NCI-H2029 treated with DMSO at 0.1 percent for 48 hours (cell line): ENCODE results near the gene ATP9B.

Experiments
- DNase-seq: peaks from one replicate; lab custom pipeline; 2025; lab: John Stamatoyannopoulos, UW

ATP9B gene

DNA sequence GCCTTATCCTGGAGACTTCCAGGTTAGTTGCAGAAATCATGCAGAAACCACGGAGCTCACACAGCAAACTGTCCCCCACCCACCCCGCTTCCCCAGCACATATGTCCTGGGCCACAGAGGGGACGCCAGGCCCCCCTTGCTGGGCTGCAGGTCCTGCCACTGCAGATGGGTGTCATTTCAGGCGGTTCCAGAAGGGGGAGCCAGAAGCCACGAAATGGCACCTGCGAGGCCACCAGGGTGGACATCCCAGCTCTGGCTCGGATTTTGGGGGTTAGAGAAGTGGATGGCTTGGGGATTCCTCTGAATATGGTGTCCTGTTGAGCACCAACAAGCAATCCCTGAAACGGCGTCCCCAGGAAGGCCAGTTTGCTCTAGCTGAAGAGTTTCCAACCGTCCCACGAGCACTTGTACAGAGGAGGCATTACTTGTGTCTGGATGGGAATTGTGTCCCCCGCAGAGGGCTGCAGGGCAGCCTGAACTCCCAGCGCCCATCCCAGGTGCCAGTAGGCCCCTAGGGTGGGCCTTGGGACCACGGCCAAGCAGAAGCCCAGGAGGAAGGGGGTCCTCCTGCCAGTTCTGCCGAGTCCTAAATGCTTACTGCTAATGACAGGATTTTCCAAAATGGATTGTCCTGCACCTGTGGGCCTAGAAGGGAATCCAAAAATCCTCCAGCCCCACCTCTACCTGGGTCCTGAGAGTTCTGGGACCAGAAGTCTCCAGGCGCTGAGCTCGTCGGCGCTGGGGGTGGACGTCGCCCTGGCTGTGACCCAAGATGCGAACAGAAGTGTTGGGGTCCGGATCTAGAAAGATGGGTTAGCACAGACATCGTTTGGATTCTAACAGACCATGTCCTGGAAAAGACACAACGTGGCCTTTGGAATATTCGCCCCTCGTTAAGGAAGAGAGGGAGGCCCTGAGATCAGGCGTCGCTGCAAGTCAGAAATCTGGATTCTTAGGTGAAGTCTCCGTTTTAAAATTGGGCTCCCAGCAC, 311.9 kb downstream of the ATP9B start:
- DNase-seq: no peak

DNA sequence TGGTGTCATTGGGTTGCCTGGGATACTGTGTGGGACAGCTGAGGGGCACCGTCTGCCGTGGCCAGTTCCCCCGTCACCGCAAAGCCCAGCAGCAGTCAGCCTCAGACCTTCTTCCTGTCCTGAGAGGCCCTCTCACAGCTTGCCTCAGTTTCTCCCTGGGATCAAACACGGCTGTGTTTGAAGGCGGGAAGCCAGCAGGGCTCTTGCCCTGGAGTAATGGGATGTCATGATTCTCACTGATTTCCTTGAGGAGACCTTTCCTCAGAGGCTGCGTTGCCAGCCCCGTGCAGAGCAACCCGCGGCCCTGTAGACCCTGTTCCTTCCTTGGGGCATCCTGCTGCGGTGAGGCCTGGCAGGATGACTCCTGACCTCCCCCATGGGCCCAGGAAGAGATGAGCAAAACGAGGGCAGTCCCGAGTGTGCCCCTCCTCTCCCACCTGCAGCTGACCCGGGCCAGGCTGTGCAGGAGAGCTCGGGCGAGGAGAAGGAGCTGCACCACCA, 312.7 kb downstream of the ATP9B start:
- DNase-seq: no peak

DNA sequence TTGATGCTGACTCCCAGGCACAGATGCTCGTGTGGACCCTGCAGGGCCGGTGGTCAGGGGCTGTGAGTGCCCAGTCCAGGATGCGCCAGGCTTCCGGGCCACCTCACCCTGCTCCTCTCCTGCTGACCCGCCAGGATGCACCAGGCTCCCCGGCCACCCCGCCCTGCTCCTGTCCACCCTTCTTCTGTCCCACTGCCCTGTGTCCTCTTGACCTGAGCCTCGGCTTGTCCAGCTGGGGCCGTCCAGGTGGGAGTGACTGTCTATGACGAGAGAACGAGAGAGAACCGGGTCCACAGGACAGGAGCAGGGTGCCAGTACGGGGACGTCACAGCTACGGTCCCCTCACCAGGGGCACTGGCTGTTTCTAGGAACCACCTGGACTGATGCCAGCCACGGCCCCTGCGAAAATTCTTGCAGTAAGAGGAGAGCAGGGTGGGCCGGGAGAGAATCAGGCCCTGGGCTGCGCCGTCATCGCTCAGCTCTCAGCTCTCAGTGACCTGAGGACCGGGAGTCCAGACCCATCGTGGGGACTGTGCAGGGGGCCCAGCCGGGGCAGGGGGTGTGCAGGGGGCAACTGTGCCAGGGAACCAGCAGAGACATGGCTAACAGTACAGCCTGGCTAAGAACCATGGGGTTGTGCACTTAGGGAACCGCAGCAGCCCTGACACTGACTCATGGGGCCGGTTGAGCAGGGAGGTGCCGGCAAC, 313.6 kb downstream of the ATP9B start:
- no peak for DNase-seq

DNA sequence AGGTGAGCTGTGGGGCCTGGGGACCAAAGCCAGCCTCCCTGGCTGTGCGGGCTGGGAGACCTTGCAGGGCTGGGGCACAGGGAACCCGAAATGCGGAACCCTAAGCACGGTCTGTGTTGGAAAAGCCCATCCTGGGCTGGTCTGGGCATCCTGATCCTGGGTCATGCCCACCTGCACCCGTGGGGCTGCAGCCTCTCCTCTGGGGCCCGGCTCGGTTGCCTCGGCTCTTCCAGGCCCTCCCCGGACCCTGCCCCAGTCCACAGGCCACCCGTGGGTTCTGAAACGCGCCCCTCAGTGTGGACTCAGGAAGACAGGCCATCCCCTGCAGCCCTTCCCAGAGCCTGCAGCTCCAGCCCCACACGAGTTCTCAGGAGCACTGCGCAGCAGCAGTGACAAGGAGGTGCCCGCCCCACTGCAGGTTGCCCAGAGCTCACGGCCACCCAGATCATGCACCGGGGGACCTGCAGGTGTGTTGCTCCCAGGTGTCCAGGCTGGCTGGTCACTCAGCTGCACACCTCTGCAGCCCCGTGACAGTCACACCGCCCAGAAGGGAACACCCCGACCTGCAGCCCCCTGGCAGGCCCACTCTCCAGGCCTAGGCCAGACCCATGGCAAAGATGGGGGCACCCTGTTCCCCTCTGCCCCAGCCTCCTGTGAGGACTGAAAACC, 314.3 kb downstream of the ATP9B start:
- no peak for DNase-seq

DNA sequence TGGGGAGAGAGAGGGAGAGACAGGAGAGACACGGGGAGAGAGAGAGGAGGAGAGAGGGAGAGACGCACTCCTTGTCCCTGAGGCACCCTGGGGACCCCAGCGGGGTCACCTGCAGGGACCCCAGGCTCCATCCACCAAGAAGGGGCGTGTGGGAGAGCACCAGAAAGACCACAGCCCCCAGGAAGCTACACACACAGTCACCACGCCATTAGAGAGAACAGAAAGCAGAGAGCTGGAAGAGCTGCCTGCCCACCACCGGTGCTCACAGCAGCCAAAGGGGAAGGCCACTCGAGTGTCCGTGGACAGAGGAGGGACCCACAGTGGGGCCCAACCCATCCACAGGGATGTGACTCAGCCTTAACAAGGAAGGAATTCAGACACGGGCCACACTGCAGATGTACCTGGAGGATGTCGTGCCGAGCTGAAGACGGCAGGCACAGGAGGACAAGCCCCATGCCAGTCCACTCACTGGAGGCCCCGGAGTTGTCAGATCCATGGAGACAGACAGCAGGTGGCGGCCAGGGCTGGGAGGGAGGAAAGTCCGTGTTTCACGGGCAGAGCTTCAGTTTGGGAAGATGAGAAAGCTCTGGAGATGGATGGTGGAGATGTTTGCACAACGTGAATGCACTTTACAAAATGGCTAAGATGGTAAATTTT, 315.1 kb downstream of the ATP9B start:
- no peak for DNase-seq

DNA sequence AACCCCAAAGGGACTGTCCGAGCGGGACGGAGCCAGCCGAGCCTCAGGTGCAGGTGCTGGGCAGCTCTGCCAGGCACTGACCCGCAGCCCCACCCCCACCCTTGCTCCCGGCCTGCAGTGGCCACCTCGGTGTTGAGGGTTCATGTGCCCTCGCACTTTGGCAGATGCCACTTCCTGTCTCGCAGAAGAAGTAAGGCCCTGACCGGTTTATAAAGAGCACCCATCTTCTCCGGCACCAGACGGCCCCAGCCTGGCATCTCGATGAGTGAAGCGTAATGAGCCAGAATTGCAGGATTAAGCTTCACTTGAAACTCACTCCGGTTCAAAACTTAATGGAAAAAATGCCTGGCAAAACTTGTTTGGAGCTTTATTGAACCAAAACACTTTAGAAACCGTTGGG, 315.6 kb downstream of the ATP9B start:
- DNase-seq: no peak

DNA sequence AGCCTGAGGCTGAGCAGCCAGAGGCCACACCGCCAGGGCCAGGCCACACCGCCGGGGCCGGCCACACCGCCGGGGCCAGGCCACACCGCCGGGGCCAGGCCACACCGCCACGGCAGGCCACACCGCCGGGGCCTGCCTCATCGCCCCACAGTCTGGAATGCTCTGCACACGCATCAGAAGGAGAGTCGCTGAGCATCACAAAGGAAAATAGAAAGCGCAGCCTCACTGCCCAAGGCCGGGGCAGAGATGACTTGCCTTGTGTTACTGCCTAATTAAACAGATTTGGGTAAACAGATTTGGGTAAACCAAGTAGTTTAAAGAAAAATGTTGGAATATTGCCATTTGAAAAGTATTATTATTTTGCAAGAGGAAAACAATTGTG, 316.1 kb downstream of the ATP9B start:
- no peak for DNase-seq

DNA sequence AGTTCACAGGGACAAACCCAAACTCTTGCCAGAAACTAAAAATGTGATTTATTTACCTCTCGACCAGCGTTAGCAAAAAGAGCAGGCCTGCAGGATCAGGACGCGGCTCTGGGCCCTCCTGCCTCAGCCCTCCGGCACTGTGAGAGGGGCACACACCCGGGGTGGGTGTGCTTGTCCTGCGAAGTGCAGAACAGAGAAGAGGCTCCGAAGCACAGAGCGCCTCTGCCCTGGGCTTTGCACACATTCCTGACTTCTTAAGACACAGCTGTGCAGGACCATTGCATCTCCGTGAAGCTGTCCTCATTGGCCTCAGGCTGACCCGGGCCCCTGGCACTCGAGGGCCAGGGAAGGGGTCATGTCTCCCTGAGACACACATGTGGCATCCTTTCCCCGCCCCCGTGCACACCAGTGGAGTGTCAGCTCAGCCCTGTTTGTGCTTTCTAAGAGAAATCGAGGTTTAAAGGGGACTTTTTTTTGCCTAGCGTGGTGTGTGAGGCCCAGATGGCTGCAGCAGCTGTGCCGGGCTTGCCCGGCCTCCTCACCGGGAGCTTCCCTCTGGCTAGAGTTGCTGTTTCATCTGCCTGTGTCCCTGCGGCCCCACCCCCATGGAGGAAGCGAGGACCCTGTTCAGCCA, 316.6 kb downstream of the ATP9B start:
- DNase-seq: no peak

DNA sequence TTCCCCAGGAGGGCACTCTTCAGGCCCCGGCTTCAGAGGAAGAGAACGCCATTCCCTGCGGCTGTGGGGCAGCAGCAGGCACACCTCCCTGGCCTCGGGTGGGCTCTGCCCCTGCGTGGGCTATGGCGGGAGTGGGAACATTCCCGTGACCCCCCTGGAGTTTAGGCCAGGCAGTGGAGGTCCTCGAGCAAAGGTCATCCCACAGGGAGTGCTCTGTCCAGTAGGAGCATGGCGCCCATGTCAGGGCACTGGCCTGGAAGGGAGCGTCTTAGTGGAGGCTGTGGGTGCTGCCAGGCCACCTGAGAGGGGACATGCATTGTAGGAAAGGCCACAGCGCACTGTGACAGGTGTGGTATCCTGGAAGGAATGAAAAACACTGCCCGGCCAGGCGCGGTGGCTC, 317.4 kb downstream of the ATP9B start:
- no peak for DNase-seq

DNA sequence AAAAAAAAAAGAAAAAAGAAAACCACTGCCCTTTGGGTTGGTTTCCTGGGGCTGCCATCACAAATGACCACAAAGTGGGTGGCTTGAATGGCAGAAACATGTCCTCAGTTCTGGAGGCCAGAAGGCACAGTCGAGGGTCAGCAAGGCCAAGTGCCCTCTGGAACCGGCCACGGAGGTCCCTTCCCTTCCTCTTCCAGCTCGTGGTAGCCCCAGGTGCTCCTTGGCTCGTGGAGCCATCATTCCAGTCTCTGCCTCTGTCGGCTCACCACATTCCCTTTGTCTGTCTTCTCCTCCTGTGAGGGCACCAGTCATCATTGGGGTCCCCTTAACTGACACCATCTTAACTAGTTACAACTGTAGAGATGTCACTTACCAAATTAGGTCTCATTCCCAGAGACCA, 318.0 kb downstream of the ATP9B start:
- DNase-seq: no peak

DNA sequence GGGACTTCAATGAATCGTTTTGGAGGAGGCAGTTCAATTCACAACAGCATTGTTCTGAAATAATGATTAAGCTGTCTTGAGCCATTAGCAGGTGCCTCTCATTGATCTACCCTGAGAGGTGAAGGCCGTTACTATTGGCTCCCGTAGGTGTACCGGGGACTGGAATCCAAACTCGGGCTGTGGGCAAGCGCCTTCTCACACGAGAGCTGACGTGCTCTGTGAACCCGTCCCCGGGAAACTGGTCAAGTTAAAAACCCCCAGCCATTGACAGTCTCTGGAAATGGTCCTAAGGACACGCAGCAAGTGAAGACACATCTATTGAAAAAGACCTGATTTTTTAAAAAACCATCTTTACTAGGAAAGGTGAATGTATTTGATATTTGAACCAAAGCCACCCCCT, 318.4 kb downstream of the ATP9B start:
- no peak for DNase-seq

DNA sequence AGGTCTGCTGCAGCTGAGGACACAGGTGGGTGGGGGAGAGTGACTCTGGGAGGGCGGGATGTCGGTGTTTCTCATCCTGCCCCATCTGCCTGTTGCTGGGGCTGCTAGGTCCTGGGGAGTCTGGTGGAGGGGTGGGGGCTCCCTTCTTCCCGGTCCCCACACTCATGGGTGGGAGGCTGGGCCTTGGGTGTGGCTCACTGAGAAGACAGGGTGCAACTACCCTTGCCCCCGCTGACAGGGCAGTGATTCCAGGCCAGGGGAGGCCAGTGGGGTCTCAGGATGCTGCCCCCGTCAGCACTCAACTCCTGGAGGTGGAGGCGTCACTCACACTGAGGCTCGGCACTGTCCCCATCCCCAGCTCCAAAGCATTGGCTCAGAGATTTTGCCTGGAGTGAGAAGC, 318.8 kb downstream of the ATP9B start:
- DNase-seq: no peak

DNA sequence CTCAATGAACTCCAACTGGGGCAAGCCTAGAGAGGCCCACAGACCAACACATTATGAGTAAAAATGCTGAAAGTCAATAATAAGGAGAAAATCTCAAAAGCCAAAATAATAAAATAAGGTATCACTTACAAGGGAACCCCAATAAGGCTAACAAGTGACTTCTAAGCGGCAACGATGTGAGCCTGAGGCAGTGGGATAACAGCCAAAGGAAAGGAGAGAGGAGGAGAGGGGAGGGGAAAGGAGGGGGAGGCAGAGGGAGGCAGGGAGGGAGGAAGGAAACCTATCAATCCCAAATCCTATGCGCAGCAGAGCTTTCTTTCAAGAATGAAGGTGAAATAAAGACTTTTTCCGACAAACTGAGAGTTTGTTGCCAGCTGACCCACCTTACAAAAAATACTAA, 320.5 kb downstream of the ATP9B start:
- DNase-seq: no peak

DNA sequence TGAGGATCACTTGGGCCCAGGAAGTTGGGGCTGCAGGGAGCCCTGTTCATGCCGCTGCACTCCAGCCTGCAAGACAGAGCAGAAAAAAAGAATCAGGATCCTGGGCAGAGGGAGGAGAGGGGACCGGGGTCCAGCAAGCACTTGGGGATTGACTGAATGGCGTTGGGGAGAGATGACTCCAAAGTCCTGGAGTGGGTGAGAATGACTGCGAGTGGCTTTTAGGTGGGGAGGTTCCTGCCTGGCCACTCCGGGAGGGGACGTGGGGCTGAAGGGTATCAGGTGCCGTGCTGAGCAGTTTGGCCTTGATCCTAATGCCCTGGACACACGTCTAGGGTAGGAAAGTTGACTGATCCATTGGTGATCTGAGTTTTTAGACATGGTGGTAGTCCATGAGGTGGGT, 323.0 kb downstream of the ATP9B start:
- no peak for DNase-seq

DNA sequence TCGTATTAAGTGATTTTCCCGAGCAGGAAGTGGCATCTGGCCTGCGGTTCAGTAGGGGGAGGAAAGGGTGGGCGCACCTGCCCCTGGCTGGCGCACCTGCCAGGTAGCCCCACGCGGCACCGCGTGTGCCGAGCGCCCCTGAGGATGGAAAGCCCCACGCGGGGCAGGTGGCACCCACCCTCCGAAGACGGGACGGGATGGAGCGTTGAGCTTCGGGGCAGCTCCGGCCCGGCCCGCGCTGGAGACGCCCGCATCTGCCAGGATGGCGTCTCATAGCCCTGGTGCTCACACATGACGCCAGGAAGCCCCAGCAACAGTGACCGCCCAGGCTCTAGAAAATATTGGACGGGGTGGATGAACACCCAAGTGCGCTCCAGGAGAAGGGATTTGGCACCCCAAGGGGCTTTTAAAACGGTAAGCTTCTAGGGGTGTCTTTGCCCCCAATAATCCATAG, 324.0 kb downstream of the ATP9B start:
- DNase-seq: no peak

DNA sequence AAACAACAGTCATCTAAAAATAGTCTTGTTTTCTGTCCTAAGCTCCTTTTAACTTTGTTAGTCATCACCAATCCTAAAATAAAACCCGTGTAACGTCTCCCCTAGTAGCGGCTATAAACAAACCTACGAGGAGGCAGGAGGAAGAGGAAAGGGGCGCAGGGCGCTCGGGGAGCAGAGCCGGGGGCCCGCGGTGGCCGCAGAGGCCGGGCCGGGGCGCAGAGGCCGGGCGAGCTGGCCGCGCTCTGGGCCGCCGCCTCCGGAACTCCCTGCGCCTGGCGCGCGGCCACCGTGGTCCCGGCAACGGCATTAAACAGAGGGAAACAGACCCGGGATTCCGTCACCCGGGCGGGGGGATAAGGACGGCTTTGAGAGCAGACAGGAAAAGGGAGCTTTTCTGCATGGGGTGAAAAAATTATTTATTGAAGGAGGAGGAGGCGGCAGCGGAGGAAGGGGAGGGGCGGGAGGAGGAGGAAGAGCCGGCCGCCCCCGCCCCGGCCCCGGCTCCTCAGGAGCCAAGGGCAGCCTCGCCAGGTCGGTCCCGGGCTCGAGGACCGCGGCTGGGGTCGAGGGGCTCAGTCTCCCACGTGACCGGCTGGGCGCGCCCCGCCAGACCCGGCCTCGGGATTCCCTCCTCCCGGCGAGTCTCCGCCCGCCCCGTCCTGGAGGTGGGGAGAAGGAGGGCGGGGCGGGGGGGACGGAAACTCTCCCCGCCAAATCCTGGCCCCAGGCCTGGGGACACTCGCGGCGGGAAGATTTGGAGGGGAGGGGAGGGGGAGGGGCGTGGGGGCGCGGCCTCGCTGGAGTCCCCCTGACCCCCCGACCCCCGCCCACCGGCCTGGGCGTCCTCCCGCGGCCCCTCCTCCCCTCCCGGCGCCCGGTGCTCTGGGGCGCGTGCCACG, 324.7 kb downstream of the ATP9B start:
- DNase-seq: peak; percentile 1

DNA sequence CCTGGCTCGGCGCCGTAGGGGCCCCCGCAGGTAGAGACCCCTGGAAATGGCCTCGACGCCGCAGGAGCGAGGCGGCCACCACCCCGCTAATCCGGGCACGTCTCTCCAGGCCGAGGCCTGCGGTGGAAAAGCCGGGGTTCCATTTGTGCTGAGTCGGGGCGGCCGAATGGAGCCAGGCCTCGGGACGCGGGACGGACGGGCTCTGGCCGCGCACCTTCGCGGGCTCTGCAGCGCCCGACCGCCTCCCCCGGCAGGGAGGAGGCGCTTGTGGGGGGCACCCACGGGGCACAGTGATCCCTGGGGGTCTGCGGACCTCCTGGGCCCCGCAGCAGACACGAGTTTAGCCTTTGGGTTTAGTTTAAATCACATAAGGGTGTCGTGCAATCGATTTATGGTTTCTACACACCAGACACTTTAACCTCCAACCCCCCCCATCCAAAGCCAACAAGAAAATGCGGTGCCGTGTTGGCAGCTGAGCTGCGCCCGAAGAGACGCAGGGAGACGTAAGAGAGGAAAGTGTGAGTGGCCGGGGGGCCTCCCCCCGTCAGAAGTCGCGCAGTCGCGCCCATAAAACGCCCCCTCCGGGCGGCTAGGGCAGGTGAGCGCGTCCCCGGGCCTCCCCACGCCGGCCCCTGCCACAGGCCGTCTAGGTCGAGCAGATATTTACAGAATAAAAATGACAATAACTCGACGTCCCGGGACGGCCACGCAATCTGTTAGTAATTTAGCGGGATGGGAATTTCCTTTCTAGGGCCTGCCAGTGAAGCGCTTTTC, 325.5 kb downstream of the ATP9B start:
- no peak for DNase-seq

DNA sequence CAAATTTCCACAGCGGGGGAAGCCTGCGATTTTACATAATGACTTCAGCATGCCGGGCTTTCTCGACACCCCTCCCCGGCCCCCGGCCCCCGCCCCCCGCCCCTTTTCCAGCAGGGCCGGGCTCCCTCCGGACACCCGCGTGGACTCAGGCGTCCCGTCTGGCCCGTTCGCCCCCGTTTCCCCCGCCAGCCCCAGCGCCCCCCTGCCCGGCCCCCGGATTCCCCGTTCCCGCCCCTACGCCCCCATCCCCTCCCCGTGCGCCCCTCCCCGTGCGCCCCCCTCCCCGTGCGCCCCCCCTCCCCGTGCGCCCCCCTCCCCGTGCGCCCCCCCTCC, 326.1 kb downstream of the ATP9B start:
- no peak for DNase-seq

DNA sequence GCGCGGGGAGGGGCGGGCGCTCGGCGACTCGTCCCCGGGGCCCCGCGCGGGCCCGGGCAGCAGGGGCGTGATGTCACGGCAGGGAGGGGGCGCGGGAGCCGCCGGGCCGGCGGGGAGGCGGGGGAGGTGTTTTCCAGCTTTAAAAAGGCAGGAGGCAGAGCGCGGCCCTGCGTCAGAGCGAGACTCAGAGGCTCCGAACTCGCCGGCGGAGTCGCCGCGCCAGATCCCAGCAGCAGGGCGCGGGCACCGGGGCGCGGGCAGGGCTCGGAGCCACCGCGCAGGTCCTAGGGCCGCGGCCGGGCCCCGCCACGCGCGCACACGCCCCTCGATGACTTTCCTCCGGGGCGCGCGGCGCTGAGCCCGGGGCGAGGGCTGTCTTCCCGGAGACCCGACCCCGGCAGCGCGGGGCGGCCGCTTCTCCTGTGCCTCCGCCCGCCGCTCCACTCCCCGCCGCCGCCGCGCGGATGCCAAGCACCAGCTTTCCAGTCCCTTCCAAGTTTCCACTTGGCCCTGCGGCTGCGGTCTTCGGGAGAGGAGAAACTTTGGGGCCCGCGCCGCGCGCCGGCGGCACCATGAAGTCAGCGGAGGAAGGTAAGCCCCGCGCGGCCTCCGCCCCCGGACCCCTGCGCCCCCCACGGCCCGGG, 326.7 kb downstream of the ATP9B start, which contains the start of gene NFATC1:
Gene NFATC1 (plus strand): TSS at position 170 of the 644 bp plus-strand sequence. CDS start 295 bp downstream, at position 465.
- DNase-seq: no peak
